Choroid plexus epithelial cell (primary cell): Measurements from ENCODE around the gene ATAD2B.

ENCODE experiments used
- DNase-seq: peaks from one replicate; pipeline ENCODE4 v3.0.0-alpha.2; 2010; ENCODE audit warnings: low read depth
- H3K4me3 ChIP-seq: 2 replicates; pipeline ENCODE4 v1.5.1; 2011; ENCODE audit warnings: low read depth, mild to moderate bottlenecking, control low read depth, low read length, moderate library complexity
- CTCF ChIP-seq: conservative IDR thresholded peaks from 2 replicates; pipeline ENCODE4 v1.5.1; 2011; ENCODE audit warnings: low read depth, mild to moderate bottlenecking, control low read depth, inconsistent platforms, low read length, moderate library complexity

ATAD2B gene

GRCh38 chr2:23900133-23900532 is 26.8 kb downstream of the ATAD2B start:
- no peak for DNase-seq
- H3K4me3 ChIP-seq = no peak overlapping the region
- no peak for TF ChIP-seq CTCF

GRCh38 chr2:23871206-23871605 is 55.7 kb downstream of the ATAD2B start:
- DNase-seq = no peak

GRCh38 chr2:23867449-23867848 is 59.5 kb downstream of the ATAD2B start:
- DNase-seq = no peak
- H3K4me3 ChIP-seq = no peak overlapping the region
- TF ChIP-seq CTCF = no peak

More at GRCh38 chr2:23871206-23871605, 55.7 kb downstream of the ATAD2B start:
- TF ChIP-seq CTCF = no peak
- H3K4me3 ChIP-seq = no peak overlapping the region

GRCh38 chr2:23862716-23863426 is 64.1 kb downstream of the ATAD2B start:
- H3K4me3 ChIP-seq = no peak overlapping the region
- no peak for TF ChIP-seq CTCF
- DNase-seq = no peak

- no peak for TF ChIP-seq CTCF
- H3K4me3 ChIP-seq = no peak overlapping the region
- DNase-seq = no peak
Observed at GRCh38 chr2:23861952-23862351, 65.0 kb downstream of the ATAD2B start.

- peak; percentile 23 for DNase-seq
- no peak for TF ChIP-seq CTCF
- H3K4me3 ChIP-seq = no peak overlapping the region
Observed at GRCh38 chr2:23859983-23860382, 66.9 kb downstream of the ATAD2B start.

GRCh38 chr2:23859234-23859633 is 67.7 kb downstream of the ATAD2B start:
- DNase-seq = no peak
- H3K4me3 ChIP-seq = no peak overlapping the region
- TF ChIP-seq CTCF = no peak
